ENCODE data around the gene FDXACB1. TPM values are rescaled to one million over a fixed set of nuclear protein-coding genes. Genes with fewer than 3 reads are reported as not detected.
A peak's percentile ranks its signal among the peaks of the same experiment; 100 is the strongest.

Gene FDXACB1
- total and polyA plus RNA-seq, 5 experiments from 2014 or later = 5.9 to 8.3 (median 7.5) TPM

DNA sequence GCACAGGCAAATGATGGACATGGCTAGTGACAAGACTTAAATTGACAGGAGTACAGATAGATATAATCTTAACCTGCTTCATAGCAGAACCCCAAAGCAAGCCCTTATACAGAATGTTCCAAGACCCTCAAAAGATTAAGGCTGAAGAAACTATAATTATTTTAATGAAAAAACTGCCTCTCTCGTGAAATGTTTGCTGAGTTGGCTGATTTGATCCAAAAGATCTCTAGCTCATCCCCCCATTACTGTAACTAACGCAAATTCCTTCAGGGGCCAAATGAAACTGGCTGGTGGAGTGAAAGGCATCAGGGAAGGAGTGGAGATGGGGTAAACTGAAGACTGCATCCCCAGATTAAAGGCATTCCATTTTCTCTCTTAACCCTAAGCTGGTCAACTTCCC, 26.9 kb downstream of the FDXACB1 start:
- H3K36me3 Mint-ChIP-seq = peaks cover 4 to 86% (median 25%) of the 10 kb centered on the region in 3 donors
- peak overlapping the region in 2 of 10 donors; percentile 22 to 71 for H3K27ac Mint-ChIP-seq
- H3K9me3 Mint-ChIP-seq = no peaks in the 10 kb centered on the region
- no peak overlapping the region for H3K4me3 Mint-ChIP-seq
- ATAC-seq (no peak), DNase-seq (no peak)
- POLR2A ChIA-PET = no interaction called here
- no peaks in the 10 kb centered on the region for H3K27me3 Mint-ChIP-seq
- H3K4me1 Mint-ChIP-seq = no peaks in the 10 kb centered on the region

DNA sequence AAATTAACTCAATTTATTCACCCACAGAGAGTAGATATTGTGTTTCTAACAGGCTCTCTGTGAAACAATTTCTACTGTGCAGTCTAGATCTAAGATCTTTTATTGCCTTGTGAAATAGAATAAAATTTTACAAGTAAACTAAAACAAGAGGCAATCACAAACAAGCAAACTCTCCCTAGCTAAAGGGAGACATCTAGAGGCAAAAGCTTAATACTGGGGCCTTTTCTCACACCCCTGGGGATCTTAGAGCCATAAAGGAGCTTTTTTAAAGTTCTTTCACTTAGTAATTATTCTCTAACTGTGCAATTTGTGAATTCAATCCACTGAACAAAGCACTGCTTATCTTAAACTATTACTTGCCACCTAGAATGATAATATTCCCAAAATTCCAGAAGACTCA, 27.3 kb downstream of the FDXACB1 start:
- no peak overlapping the region for H3K4me3 Mint-ChIP-seq
- no peak for DNase-seq
- peaks cover 4 to 87% (median 25%) of the 10 kb centered on the region in 3 donors for H3K36me3 Mint-ChIP-seq
- H3K9me3 Mint-ChIP-seq = no peaks in the 10 kb centered on the region
- no peak for ATAC-seq
- POLR2A ChIA-PET = no interaction called here
- H3K27ac Mint-ChIP-seq = peak overlapping the region in 1 of 10 donors; percentile 22
- H3K27me3 Mint-ChIP-seq = no peaks in the 10 kb centered on the region
- no peaks in the 10 kb centered on the region for H3K4me1 Mint-ChIP-seq

DNA sequence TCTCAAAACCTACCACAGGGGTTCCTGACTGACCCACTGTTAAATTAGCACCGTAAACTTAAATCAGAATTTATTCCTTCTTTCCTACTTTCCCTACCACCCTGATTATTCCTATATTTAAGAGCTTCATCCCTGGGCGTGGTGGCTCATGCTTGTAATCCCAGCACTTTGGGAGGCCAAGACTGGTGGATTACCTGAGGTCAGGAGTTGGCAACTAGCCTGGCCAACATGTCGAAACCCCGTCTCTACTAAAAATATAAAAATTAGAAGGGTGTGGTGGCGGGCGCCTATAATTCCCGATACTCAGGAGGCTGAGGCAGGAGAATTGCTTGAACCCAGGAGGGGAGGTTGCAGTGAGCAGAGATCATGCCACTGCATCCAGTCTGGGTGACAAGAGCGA, 27.9 kb downstream of the FDXACB1 start:
- H3K27me3 Mint-ChIP-seq = no peaks in the 10 kb centered on the region
- ATAC-seq (no peak), DNase-seq (no peak)
- no peaks in the 10 kb centered on the region for H3K4me1 Mint-ChIP-seq
- no peaks in the 10 kb centered on the region for H3K9me3 Mint-ChIP-seq
- POLR2A ChIA-PET = no interaction called here
- H3K4me3 Mint-ChIP-seq = no peak overlapping the region
- H3K27ac Mint-ChIP-seq = no peak overlapping the region
- H3K36me3 Mint-ChIP-seq = peaks cover 4 to 90% (median 25%) of the 10 kb centered on the region in 3 donors

DNA sequence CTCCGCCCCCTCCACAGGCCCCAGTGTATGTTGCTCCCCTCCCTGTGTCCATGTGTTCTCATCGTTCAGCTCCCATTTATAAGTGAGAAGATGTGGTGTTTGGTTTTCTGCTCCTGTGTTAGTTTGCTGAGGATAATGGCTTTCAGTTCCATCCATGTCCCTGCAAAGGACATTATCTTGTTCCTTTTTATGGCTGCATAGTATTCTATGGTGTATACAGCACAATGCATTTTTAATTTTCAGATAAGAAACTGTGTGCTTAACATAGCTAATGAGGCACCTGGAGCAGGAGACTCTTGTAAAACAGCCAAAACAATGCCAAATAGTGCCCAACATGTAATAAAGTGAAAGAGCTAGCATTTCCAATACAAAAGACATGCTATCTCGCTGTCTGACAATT, 29.3 kb downstream of the FDXACB1 start:
- H3K27me3 Mint-ChIP-seq = no peaks in the 10 kb centered on the region
- POLR2A ChIA-PET = no interaction called here
- DNase-seq = no peak
- peaks cover 2 to 85% (median 22%) of the 10 kb centered on the region in 3 donors for H3K36me3 Mint-ChIP-seq
- H3K4me1 Mint-ChIP-seq = no peaks in the 10 kb centered on the region
- H3K9me3 Mint-ChIP-seq = no peaks in the 10 kb centered on the region
- peak overlapping the region in 1 of 10 donors; percentile 55 for H3K27ac Mint-ChIP-seq
- no peak for ATAC-seq
- H3K4me3 Mint-ChIP-seq = no peak overlapping the region

DNA sequence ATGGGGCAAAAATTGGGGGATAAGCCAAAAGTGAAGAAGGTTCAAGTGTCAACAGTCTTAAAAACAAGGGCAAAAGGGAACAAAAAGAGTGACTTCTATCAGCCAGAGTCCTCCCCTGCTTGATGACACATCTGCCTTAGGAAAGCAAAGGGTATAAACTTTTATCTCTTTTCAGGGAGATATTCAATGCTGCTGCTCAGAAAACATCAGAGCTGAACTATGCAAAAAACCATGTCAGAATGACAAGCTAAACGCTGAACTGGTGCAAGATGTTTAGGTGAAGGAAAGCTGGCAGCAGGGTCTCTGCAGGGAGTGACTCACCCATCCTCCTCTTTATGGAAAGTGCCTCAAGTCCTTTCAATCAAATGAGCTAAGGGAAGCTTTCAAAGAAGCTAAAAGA, 32.3 kb downstream of the FDXACB1 start:
- Mint-ChIP-seq H3K27me3 (no peaks in the 10 kb centered on the region), H3K4me1 (no peaks in the 10 kb centered on the region), H3K27ac (peak overlapping the region in 2 of 10 donors; percentile 32 to 45), H3K4me3 (no peak overlapping the region), H3K36me3 (peaks cover 0 to 80% (median 14%) of the 10 kb centered on the region in 3 donors), H3K9me3 (no peaks in the 10 kb centered on the region)
- ATAC-seq = no peak
- POLR2A ChIA-PET = no interaction called here
- DNase-seq = no peak

DNA sequence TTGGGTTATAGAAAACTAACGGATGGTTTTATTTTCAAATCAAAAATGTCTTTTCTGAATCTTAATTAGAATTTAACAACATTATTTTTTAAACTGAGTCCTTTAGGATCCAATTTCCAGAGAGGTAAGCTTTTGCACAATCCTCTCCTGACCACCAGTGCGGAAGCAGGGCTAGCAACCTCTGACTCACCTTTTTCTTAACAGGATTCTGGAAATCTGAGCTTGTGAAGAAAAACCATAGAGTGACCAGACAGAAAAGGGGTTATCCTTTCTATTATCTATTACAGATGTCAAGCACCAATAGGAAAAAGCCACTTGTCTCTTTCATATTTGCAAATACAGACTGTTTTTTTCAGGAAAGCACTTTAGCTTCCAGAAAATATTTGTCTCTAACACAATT, 32.9 kb downstream of the FDXACB1 start:
- Mint-ChIP-seq H3K27me3 (no peaks in the 10 kb centered on the region), H3K4me1 (peaks cover 0 to 3% (median 1%) of the 10 kb centered on the region in 4 donors), H3K27ac (peak overlapping the region in 1 of 10 donors; percentile 62), H3K4me3 (no peak overlapping the region), H3K36me3 (peaks cover 0 to 75% (median 14%) of the 10 kb centered on the region in 3 donors), H3K9me3 (no peaks in the 10 kb centered on the region)
- ATAC-seq (no peak), DNase-seq (no peak)
- POLR2A ChIA-PET = no interaction called here

DNA sequence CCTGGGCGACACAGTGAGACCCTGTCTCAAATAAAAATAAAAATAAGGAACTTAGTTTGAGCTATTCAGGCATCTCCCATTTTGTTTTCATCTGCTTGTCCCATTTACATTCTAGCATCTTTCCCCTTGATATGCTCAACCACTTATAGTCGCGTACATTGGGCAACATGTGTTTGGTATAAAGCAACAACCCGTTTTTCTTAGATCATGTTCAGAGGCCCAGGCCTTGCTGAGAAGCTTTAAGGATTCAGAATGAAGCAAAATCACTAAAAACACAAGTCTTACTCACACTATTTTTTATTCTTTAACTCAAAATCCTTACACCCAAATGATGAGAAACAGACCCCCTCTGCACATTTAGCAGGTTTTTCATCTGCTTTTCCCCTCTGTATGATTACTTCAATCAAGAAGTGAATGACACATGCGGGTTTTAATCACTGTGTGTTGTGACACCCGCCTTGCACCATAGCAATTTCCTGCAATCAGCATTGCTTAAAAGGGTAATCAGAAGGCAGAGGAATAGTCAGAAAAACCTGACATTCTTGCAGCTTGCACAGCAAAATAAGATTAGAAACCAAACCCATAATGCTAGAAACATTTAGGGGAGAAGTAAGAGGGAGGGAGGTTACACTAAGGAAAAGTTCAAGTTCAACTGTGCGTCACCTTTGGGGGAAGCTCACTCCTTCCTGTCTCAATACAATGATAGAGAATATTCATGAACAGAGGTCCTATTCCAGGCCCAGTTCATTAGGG, 33.5 kb downstream of the FDXACB1 start:
- Mint-ChIP-seq H3K4me3 (no peak overlapping the region), H3K9me3 (no peaks in the 10 kb centered on the region), H3K36me3 (peaks cover 0 to 72% (median 14%) of the 10 kb centered on the region in 3 donors), H3K27me3 (no peaks in the 10 kb centered on the region), H3K4me1 (peaks cover 0 to 3% (median 1%) of the 10 kb centered on the region in 4 donors), H3K27ac (no peak overlapping the region)
- DNase-seq (no peak), ATAC-seq (no peak)
- POLR2A ChIA-PET = no interaction called here

DNA sequence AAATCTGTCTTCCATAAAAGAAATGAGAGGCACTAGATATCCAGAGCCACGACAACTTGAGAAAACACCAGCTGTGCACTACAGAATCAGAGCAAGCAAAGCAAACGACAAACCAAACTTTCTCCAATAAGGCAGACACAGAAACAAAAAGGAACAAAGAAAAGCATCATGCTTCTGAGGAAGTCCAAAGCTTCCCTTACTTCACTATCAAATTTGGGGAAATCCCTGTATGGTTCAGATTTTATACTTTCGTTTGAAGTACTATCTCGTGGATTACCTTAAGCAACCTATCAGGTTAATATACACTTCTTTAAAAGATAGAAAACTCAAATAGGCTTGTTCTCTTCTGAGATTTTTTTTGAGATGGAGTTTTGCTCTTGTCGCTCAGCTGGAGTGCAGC, 35.3 kb downstream of the FDXACB1 start:
- H3K4me1 Mint-ChIP-seq = peaks cover 0 to 3% (median 1%) of the 10 kb centered on the region in 4 donors
- H3K4me3 Mint-ChIP-seq = no peak overlapping the region
- ATAC-seq (no peak), DNase-seq (no peak)
- H3K36me3 Mint-ChIP-seq = peaks cover 0 to 70% (median 9%) of the 10 kb centered on the region in 3 donors
- no peaks in the 10 kb centered on the region for H3K27me3 Mint-ChIP-seq
- POLR2A ChIA-PET = no interaction called here
- no peak overlapping the region for H3K27ac Mint-ChIP-seq
- H3K9me3 Mint-ChIP-seq = no peaks in the 10 kb centered on the region

DNA sequence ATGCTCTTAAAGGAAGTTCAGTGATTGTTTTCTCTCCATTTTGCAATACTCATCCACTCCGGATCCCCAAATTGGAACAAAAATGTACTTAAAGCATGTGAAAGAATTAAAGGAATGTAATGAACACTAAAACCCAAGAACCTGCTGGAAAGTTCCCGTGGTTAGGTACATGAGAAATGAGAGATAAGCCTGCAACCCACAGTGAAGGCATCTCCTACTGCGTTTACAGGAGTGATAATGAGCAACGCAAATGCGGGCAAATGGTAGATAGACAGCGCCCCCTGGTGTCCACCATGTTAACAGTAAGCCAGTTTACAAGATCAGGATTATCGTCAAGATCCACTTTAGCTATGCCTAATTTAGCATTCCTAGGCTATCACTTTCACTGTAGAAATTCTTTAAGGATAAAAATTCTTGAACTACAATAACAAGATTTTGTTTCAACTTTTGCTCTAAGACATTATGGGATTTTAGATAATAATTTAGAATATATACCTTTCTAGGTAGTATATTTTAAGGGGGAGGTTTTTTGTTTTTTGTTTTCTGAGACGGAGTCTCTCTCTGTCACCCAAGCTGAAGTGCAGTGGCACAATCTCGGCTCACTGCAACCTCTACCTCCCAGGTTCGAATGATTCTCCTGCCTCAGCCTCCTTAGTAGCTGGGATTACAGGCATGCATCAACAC, 37.5 kb downstream of the FDXACB1 start:
- ATAC-seq = peak; percentile 83 to 95
- Mint-ChIP-seq H3K27ac (peak overlapping the region in 3 of 10 donors; percentile 17 to 73 (median 22)), H3K27me3 (no peaks in the 10 kb centered on the region), H3K36me3 (peaks cover 0 to 66% (median 18%) of the 10 kb centered on the region in 3 donors), H3K4me1 (peaks cover 0 to 3% (median 1%) of the 10 kb centered on the region in 4 donors), H3K4me3 (no peak overlapping the region), H3K9me3 (no peaks in the 10 kb centered on the region)
- POLR2A ChIA-PET = interaction anchor here (0.6 kb wide), 1 partner anchor 1991 kb away, joined by 3 read pairs; no protein-coding TSS in a partner anchor
- peak; percentile 60 to 89 (median 79) for DNase-seq

DNA sequence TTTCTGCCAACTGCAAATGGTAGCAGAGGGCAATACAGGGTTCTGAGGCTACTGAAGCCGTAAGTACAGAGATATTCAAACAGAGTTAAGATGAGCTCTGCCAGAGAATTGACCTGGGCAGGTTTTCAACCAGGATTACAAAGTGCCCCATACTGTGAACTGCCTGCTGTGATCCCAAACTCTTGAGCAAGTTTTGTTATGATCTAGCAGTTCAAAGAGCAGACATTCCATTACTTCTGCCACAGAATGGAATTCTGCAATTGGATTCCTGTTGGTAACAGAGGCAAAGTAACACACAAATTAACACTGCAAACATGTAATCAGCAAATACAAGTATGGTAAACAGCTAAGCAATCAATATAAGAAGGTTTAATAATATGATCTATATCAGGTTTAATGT, 38.8 kb downstream of the FDXACB1 start:
- H3K36me3 Mint-ChIP-seq = peaks cover 6 to 70% (median 24%) of the 10 kb centered on the region in 3 donors
- POLR2A ChIA-PET = no interaction called here

DNA sequence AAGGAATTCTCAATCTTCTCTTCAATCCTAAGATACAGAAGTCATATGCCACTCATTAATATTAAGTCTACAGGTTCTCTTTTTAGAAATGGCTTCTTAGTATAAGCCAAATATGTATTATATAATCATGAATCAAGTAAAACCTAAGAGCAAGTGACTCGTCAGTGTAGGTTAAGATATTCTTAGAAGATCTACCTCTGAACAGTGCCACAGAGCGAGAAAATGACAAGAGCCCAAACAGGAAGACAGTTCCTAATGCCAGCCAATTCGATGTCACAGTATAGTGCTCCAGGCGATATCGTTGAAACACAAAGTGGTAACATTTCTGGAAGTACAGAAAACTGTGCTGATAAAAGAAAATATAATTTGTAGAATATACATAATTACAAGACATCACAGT, 40.9 kb downstream of the FDXACB1 start:
- POLR2A ChIA-PET = no interaction called here
- Mint-ChIP-seq H3K4me1 (peaks cover 0 to 3% (median 2%) of the 10 kb centered on the region in 4 donors), H3K9me3 (no peaks in the 10 kb centered on the region), H3K4me3 (no peak overlapping the region), H3K27ac (no peak overlapping the region), H3K27me3 (no peaks in the 10 kb centered on the region), H3K36me3 (peaks cover 15 to 70% (median 28%) of the 10 kb centered on the region in 3 donors)
- ATAC-seq = no peak
- no peak for DNase-seq

More for the DNA sequence above, 38.8 kb downstream of the FDXACB1 start:
- H3K9me3 Mint-ChIP-seq = no peaks in the 10 kb centered on the region
- no peak overlapping the region for H3K4me3 Mint-ChIP-seq
- H3K4me1 Mint-ChIP-seq = peaks cover 0 to 3% (median 1%) of the 10 kb centered on the region in 4 donors
- H3K27ac Mint-ChIP-seq = no peak overlapping the region
- no peak for ATAC-seq
- DNase-seq = no peak
- no peaks in the 10 kb centered on the region for H3K27me3 Mint-ChIP-seq

DNA sequence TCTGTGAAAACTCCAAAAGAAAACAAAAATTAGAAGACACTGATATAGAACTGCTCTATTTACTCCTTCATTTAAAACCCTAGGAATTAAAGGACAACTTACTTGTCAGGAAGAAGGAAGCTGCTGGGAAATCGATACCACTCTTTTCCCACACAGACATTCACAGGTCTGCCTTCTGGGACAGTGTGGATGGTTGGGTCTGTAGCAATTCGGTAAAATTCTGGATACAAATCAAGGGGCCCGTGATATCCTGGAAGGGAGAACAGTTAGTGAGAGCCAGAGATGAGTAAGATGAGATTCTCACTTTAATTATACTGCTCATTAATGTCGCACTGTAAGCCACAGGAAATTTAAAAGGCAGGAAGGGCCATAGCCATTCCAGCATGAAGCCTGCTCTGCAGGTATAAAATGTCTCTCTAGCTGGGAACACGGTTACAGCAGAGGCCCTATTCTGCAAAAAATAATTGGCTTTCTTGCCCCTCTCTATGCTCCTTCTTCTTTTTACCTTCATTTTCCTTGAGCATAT, 41.5 kb downstream of the FDXACB1 start:
- Mint-ChIP-seq H3K27ac (no peak overlapping the region), H3K27me3 (no peaks in the 10 kb centered on the region), H3K36me3 (peaks cover 15 to 73% (median 28%) of the 10 kb centered on the region in 3 donors), H3K4me1 (peaks cover 0 to 3% (median 2%) of the 10 kb centered on the region in 4 donors), H3K9me3 (no peaks in the 10 kb centered on the region), H3K4me3 (no peak overlapping the region)
- DNase-seq (no peak), ATAC-seq (no peak)
- POLR2A ChIA-PET = no interaction called here

DNA sequence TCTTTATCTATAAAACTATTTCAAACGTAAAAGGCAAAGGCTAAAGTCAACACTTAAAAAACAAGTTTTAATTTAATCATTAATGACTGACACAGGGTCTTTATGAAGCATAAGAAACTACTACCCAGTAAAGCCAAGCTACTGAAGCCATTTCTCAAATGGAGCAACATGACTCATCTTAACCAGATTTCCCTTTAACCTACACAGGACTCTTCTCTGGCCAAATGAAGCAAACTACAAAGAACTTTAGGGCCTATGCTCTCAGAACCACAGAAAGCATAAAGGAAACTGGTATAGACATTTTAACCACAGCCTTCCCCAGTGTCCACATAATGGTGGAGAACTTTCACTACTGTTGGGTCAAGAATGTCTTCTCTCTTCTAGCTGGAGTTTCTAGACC, 42.2 kb downstream of the FDXACB1 start:
- POLR2A ChIA-PET = no interaction called here
- H3K4me3 Mint-ChIP-seq = no peak overlapping the region
- H3K4me1 Mint-ChIP-seq = peaks cover 0 to 3% (median 2%) of the 10 kb centered on the region in 4 donors

More for the DNA sequence above, 42.2 kb downstream of the FDXACB1 start:
- DNase-seq = no peak
- H3K27ac Mint-ChIP-seq = no peak overlapping the region
- no peaks in the 10 kb centered on the region for H3K9me3 Mint-ChIP-seq
- no peaks in the 10 kb centered on the region for H3K27me3 Mint-ChIP-seq
- ATAC-seq = no peak
- peaks cover 15 to 73% (median 28%) of the 10 kb centered on the region in 3 donors for H3K36me3 Mint-ChIP-seq
